GM23248 (cell line): Measurements from ENCODE around the gene ABCF2. TPM values are rescaled to one million over a fixed set of nuclear protein-coding genes. Genes with fewer than 3 reads are reported as not detected.

ENCODE experiments used
- DNase-seq: peaks from one replicate; pipeline ENCODE4 v3.0.0-alpha.2; 2015
- H2AFZ ChIP-seq: fragments of 200-600 bp; sonication (generic); 2 replicates; pipeline ENCODE4 v1.6.1; 2016; ENCODE audit warnings: antibody characterized with exemption
- H3F3A ChIP-seq: fragments of 200-600 bp; sonication (generic); 2 replicates; pipeline ENCODE4 v1.6.1; 2016; ENCODE audit warnings: mild to moderate bottlenecking, antibody characterized with exemption, mixed run types; ENCODE audit not compliant: insufficient read depth
- H3K27ac ChIP-seq: fragments of 200-600 bp; sonication (generic); 2 replicates; pipeline ENCODE4 v1.5.1; 2016; ENCODE audit warnings: mild to moderate bottlenecking
- H3K27me3 ChIP-seq: fragments of 200-600 bp; sonication (generic); replicated peaks from 2 replicates; pipeline ENCODE4 v1.6.1; 2016; ENCODE audit warnings: mild to moderate bottlenecking; ENCODE audit not compliant: insufficient read depth
- H3K36me3 ChIP-seq: fragments of 200-600 bp; sonication (generic); 2 replicates; pipeline ENCODE4 v1.6.1; 2016; ENCODE audit warnings: low read depth, mild to moderate bottlenecking
- H3K4me1 ChIP-seq: fragments of 200-600 bp; sonication (generic); 2 replicates; pipeline ENCODE4 v1.6.1; 2016; ENCODE audit warnings: mild to moderate bottlenecking; ENCODE audit not compliant: insufficient read depth
- H3K4me2 ChIP-seq: fragments of 200-600 bp; sonication (generic); one replicate; pipeline ENCODE4 v1.6.1; 2016; ENCODE audit warnings: mild to moderate bottlenecking; ENCODE audit not compliant: unreplicated experiment
- H3K4me3 ChIP-seq: fragments of 200-600 bp; sonication (generic); 2 replicates; pipeline ENCODE4 v1.5.1; 2016; ENCODE audit warnings: mild to moderate bottlenecking
- H3K79me2 ChIP-seq: fragments of 200-600 bp; sonication (generic); 2 replicates; pipeline ENCODE4 v1.6.1; 2016; ENCODE audit warnings: mild to moderate bottlenecking; ENCODE audit not compliant: insufficient read depth
- H3K9ac ChIP-seq: fragments of 200-600 bp; sonication (generic); 2 replicates; pipeline ENCODE4 v1.6.1; 2016; ENCODE audit warnings: mild to moderate bottlenecking
- H3K9me2 ChIP-seq: fragments of 200-600 bp; sonication (generic); 2 replicates; pipeline ENCODE4 v1.6.1; 2016; ENCODE audit warnings: mixed run types, mild to moderate bottlenecking, moderate library complexity; ENCODE audit not compliant: insufficient read depth
- H3K9me3 ChIP-seq: fragments of 200-600 bp; sonication (generic); one replicate; pipeline ENCODE4 v1.6.1; 2017; ENCODE audit warnings: low read depth
- H4K20me1 ChIP-seq: fragments of 200-600 bp; sonication (generic); 2 replicates; pipeline ENCODE4 v1.6.0; 2016; ENCODE audit not compliant: insufficient read depth
- EZH2 ChIP-seq: fragments of 200-600 bp; sonication (generic); IDR thresholded peaks from 2 replicates; pipeline ENCODE4 v1.6.1; 2018; ENCODE audit warnings: antibody characterized with exemption, mild to moderate bottlenecking; ENCODE audit not compliant: insufficient read depth, poor library complexity, severe bottlenecking
- EZH2phosphoT487 ChIP-seq: fragments of 200-600 bp; sonication (generic); IDR thresholded peaks from 2 replicates; pipeline ENCODE4 v1.6.1; 2018; ENCODE audit warnings: antibody characterized with exemption, moderate library complexity, mild to moderate bottlenecking, low read depth; ENCODE audit not compliant: insufficient read depth
- WGBS, 2 experiments: methylation state at CpG; one replicate each; pipeline ENCODE4 v1.1.6; 2015 to 2017; ENCODE audit warnings: low lambda C conversion rate in 2 of 2, low coverage in 1 of 2; ENCODE audit errors: missing lambda C conversion rate in 2 of 2; 5-methylcytosine and 5-hydroxymethylcytosine counted together
- in situ Hi-C: fragments of 300-500 bp; cut with MboI; formaldehyde crosslinking; loops from 2 replicates; pipeline ENCODE4 v1.15.0; 2020
- polyA plus RNA-seq: library from polyadenylated mRNA; unstranded; fragments of >200 nt; fragmentation: Nextera tagmentation; extraction: Ambion mirVana; gene quantifications from 2 replicates; pipeline ENCODE4 v1.2.1, GENCODE V29; 2016
- total RNA-seq: library from RNA; depleted of rRNA; stranded (reverse); fragments of >200 nt; shearing (Covaris generic); gene quantifications from 2 replicates; pipeline ENCODE4 v1.2.3, GENCODE V29; 2014

The ABCF2 gene
- total and polyA plus RNA-seq, 2 experiments from 2014 or later = 40.7 to 74.9 TPM

- no peaks in the 10 kb centered on the region for H3K27me3 ChIP-seq
- WGBS, 2 experiments = 68 to 78% methylated on average over 3 to 4 of the region's 4 CpGs
- H3K79me2 ChIP-seq = no peaks in the 10 kb centered on the region
- peak overlapping the region; percentile 91 for H3K4me2 ChIP-seq
- no peak for DNase-seq
- H3K36me3 ChIP-seq = no peaks in the 10 kb centered on the region
- no peak overlapping the region; the same call in 1 of the 2 replicates for H2AFZ ChIP-seq
- in situ Hi-C loops = no loop called here
- H4K20me1 ChIP-seq = no peaks in the 10 kb centered on the region
- peak overlapping the region; percentile 87 for H3K9ac ChIP-seq
- TF ChIP-seq EZH2phosphoT487 (no peak), EZH2 (no peak)
- peaks cover 13% of the 10 kb centered on the region; the same call in 1 of the 2 replicates for H3K4me1 ChIP-seq
- no peaks in the 10 kb centered on the region for H3K9me2 ChIP-seq
- H3K4me3 ChIP-seq = peak overlapping the region; percentile 91
- H3K9me3 ChIP-seq = no peaks in the 10 kb centered on the region
- H3K27ac ChIP-seq = no peak overlapping the region
- H3F3A ChIP-seq = peaks cover 7% of the 10 kb centered on the region; the same call in 1 of the 2 replicates
These were observed 20.0 kb upstream of the ABCF2 start for GRCh38 chr7:151246851-151247580.

GRCh38 chr7:151246102-151246850 is 19.3 kb upstream of the ABCF2 start:
- WGBS, 2 experiments = 40% methylated on average over 13 of the region's 13 CpGs
- no peaks in the 10 kb centered on the region for H4K20me1 ChIP-seq
- no peaks in the 10 kb centered on the region for H3K9me2 ChIP-seq
- H3K27ac ChIP-seq = no peak overlapping the region
- peaks cover 13% of the 10 kb centered on the region; the same call in 1 of the 2 replicates for H3K4me1 ChIP-seq
- peaks cover 9% of the 10 kb centered on the region for H3F3A ChIP-seq
- H3K36me3 ChIP-seq = no peaks in the 10 kb centered on the region
- H3K27me3 ChIP-seq = no peaks in the 10 kb centered on the region
- TF ChIP-seq EZH2 (no peak), EZH2phosphoT487 (no peak)
- H3K9me3 ChIP-seq = no peaks in the 10 kb centered on the region
- H3K79me2 ChIP-seq = no peaks in the 10 kb centered on the region
- DNase-seq = peak; percentile 59
- peak overlapping the region; percentile 29 for H3K4me2 ChIP-seq
- H3K9ac ChIP-seq = no peak overlapping the region
- H2AFZ ChIP-seq = no peak overlapping the region
- H3K4me3 ChIP-seq = peak overlapping the region; percentile 49
- in situ Hi-C loops = no loop called here

GRCh38 chr7:151245360-151246101 is 18.5 kb upstream of the ABCF2 start:
- H3K79me2 ChIP-seq = no peaks in the 10 kb centered on the region; the same call in 1 of the 2 replicates
- no peak overlapping the region for H3K9ac ChIP-seq
- in situ Hi-C loops = no loop called here
- no peak overlapping the region for H2AFZ ChIP-seq
- H3K27me3 ChIP-seq = no peaks in the 10 kb centered on the region
- H3K4me2 ChIP-seq = peak overlapping the region; percentile 29
- no peak for TF ChIP-seq EZH2phosphoT487
- no peak for TF ChIP-seq EZH2
- H3K36me3 ChIP-seq = 0 out of 2 replicates have a peak, but pooled peaks cover 4% of the 10 kb centered on the region
- DNase-seq = peak; percentile 61
- no peak overlapping the region for H3K27ac ChIP-seq
- no peaks in the 10 kb centered on the region for H3K9me3 ChIP-seq
- H3K4me3 ChIP-seq = peak overlapping the region; percentile 49
- H3K4me1 ChIP-seq = peaks cover 13% of the 10 kb centered on the region; the same call in 1 of the 2 replicates
- 6 to 10% methylated on average over 28 to 60 of the region's 60 CpGs for WGBS, 2 experiments
- no peaks in the 10 kb centered on the region for H3K9me2 ChIP-seq
- H4K20me1 ChIP-seq = no peaks in the 10 kb centered on the region
- H3F3A ChIP-seq = peaks cover 15% of the 10 kb centered on the region

- peaks cover 15% of the 10 kb centered on the region for H3F3A ChIP-seq
- no peak overlapping the region for H3K9ac ChIP-seq
- H3K9me2 ChIP-seq = no peaks in the 10 kb centered on the region
- TF ChIP-seq EZH2 (no peak), EZH2phosphoT487 (no peak)
- in situ Hi-C loops = no loop called here
- H3K27me3 ChIP-seq = no peaks in the 10 kb centered on the region
- peak overlapping the region; percentile 49 for H3K4me3 ChIP-seq
- peaks cover 6% of the 10 kb centered on the region for H3K79me2 ChIP-seq
- H3K4me1 ChIP-seq = peaks cover 11% of the 10 kb centered on the region; the same call in 1 of the 2 replicates
- no peaks in the 10 kb centered on the region for H3K9me3 ChIP-seq
- H4K20me1 ChIP-seq = no peaks in the 10 kb centered on the region
- no peak for DNase-seq
- H3K36me3 ChIP-seq = 0 out of 2 replicates have a peak, but pooled peaks cover 4% of the 10 kb centered on the region
- peak overlapping the region; percentile 3 for H3K4me2 ChIP-seq
- no peak overlapping the region for H2AFZ ChIP-seq
- WGBS, 2 experiments = 27 to 31% methylated on average over 15 of the region's 15 CpGs
- H3K27ac ChIP-seq = no peak overlapping the region
These were observed 17.9 kb upstream of the ABCF2 start for GRCh38 chr7:151244841-151245346.
